ENCODE results near the gene PTPRE. TPM values are rescaled to one million over a fixed set of nuclear protein-coding genes. Genes with fewer than 3 reads are reported as not detected.

The PTPRE gene
- total RNA-seq, 1 experiment from 2014 or later, result 12.3 TPM

DNA sequence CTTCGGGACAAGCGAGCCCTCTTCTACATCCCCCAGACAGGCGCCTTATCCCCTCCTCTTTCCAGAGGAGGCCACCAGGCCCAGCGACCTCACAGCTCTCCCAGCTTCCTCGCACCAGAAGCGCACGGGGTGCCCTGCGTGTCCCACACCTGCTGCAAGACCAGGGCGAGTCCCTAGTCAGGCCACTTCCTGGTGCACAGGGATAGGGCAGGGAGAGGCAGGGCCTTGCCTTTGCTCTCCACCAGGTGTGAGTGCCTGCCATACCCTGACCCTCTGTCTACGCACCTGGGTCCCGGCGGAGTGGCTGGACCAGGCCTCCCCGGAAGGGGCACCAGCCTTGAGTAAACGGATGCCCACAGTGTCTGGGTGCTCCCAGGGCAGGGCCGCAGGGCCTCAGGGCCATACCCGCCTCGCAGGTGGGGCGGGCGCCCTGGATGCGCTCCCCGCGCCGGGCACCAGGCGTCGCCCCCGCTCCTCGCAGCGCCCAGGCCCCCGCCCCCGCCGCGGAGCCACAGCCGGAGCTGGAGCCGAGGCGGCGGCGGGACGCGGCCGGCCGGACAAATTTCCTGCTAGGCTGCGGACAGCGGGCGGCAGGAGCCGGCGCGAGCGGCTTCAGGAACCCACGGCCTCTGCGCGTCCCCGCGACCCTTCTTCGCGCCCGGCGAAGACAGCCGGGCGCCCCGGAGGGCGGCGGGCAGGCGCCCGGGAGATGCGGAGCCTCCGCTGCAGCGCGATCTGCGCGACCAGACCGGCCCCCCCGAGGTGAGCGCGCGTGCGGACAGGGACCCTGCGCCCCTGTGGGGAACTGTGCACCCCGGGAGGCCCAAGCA is at the start of gene PTPRE (continued):
- TF ChIP-seq, protein P1, sequence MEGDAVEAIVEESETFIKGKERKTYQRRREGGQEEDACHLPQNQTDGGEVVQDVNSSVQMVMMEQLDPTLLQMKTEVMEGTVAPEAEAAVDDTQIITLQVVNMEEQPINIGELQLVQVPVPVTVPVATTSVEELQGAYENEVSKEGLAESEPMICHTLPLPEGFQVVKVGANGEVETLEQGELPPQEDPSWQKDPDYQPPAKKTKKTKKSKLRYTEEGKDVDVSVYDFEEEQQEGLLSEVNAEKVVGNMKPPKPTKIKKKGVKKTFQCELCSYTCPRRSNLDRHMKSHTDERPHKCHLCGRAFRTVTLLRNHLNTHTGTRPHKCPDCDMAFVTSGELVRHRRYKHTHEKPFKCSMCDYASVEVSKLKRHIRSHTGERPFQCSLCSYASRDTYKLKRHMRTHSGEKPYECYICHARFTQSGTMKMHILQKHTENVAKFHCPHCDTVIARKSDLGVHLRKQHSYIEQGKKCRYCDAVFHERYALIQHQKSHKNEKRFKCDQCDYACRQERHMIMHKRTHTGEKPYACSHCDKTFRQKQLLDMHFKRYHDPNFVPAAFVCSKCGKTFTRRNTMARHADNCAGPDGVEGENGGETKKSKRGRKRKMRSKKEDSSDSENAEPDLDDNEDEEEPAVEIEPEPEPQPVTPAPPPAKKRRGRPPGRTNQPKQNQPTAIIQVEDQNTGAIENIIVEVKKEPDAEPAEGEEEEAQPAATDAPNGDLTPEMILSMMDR (IDR thresholded peaks at IDR 0.05 in 2 of 3, conservative IDR thresholded peaks at IDR 0.05 in 1 of 3; ENCODE audit: borderline replicate concordance in 1 of 3, insufficient read depth in 1 of 3, low read depth in 2 of 3, low read length in 2 of 3), result peak; percentile 64 to 78 (median 67)
- TF ChIP-seq, protein P2, sequence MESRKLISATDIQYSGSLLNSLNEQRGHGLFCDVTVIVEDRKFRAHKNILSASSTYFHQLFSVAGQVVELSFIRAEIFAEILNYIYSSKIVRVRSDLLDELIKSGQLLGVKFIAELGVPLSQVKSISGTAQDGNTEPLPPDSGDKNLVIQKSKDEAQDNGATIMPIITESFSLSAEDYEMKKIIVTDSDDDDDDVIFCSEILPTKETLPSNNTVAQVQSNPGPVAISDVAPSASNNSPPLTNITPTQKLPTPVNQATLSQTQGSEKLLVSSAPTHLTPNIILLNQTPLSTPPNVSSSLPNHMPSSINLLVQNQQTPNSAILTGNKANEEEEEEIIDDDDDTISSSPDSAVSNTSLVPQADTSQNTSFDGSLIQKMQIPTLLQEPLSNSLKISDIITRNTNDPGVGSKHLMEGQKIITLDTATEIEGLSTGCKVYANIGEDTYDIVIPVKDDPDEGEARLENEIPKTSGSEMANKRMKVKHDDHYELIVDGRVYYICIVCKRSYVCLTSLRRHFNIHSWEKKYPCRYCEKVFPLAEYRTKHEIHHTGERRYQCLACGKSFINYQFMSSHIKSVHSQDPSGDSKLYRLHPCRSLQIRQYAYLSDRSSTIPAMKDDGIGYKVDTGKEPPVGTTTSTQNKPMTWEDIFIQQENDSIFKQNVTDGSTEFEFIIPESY (IDR thresholded peaks at IDR 0.05; ENCODE audit: extremely low read depth, insufficient replicate concordance, low read length), result no peak
- TF ChIP-seq TCF7L2 (IDR thresholded peaks at IDR 0.05; ENCODE audit: borderline replicate concordance, extremely low read depth, insufficient read depth, insufficient read length), result peak; percentile 19

DNA sequence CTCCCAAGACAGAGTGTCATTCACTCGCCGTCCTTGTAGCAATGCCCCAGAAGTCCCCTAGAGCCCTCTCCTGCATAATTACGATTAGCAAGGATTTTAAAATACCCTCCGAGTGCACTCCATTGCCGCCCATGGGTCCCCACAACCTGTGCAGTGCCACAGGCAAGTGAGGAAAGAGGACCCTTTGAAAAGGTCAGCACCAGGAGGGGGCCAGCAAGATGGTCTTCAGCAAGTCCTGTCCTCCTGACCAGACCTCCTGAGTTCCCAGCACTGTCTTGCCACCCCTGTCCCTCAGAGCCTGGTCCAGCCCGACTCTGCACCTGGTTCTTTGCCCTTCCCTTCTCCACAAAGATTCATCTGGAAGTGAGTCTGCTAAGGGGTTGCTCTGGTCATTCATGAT is 46.3 kb upstream of the PTPRE start:
- intact Hi-C loops (cut with micrococcal nuclease), result no loop called here
- Histone ChIP-seq H4K20me1 (ENCODE audit: insufficient read depth) (no peaks in the 10 kb centered on the region), H2AFZ (ENCODE audit: low read depth, low read length, poor library complexity, severe bottlenecking) (no peak overlapping the region), H3K9me2 (ENCODE audit: insufficient read depth) (no peaks in the 10 kb centered on the region), H3K4me1 (ENCODE audit: control insufficient read depth in 1 of 2, insufficient read depth in 2 of 2, low read length in 2 of 2) (no peaks in the 10 kb centered on the region), H3K27me3 (ENCODE audit: insufficient read depth, low read length) (no peaks in the 10 kb centered on the region), H3K9ac (ENCODE audit: low read length) (no peak overlapping the region), H3K4me3 (replicated peaks in 1 of 2; ENCODE audit: low read depth in 1 of 2, low read length in 2 of 2) (no peak overlapping the region), H3K27ac (ENCODE audit: low read depth, low read length) (no peak overlapping the region), H3K79me2 (ENCODE audit: insufficient read depth, low read length) (no peaks in the 10 kb centered on the region), H3K36me3 (ENCODE audit: control insufficient read depth in 1 of 2, insufficient read depth in 2 of 2, low read length in 2 of 2) (no peaks in the 10 kb centered on the region), H3K4me2 (ENCODE audit: low read length) (no peak overlapping the region), H3K9me3 (ENCODE audit: control insufficient read depth in 1 of 2, insufficient read depth in 1 of 2, low read depth in 1 of 2, low read length in 2 of 2) (no peaks in the 10 kb centered on the region)
- no TSS peak for BruUV-seq (replicated peaks)
- DNase-seq (ENCODE audit: low read depth, low spot score) (no peak), ATAC-seq (no peak)
- ChIA-PET POLR2A (no interaction called here), RAD21 (ENCODE audit: low non-redundant PET in 1 of 2, low total read pairs in 2 of 2, uncharacterized antibody in 2 of 2, unreplicated experiment in 2 of 2) (no interaction called here), CTCF (no interaction called here)
- TF ChIP-seq, protein P1 (IDR thresholded peaks at IDR 0.05 in 2 of 3, conservative IDR thresholded peaks at IDR 0.05 in 1 of 3; ENCODE audit: borderline replicate concordance in 1 of 3, insufficient read depth in 1 of 3, low read depth in 2 of 3, low read length in 2 of 3), result no peak
- TF ChIP-seq, protein P3, sequence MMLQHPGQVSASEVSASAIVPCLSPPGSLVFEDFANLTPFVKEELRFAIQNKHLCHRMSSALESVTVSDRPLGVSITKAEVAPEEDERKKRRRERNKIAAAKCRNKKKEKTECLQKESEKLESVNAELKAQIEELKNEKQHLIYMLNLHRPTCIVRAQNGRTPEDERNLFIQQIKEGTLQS (IDR thresholded peaks at IDR 0.05), result no peak
- TF ChIP-seq, protein P4, sequence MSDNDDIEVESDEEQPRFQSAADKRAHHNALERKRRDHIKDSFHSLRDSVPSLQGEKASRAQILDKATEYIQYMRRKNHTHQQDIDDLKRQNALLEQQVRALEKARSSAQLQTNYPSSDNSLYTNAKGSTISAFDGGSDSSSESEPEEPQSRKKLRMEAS (IDR thresholded peaks at IDR 0.05), result no peak
- TF ChIP-seq FOSL1 (IDR thresholded peaks at IDR 0.05; ENCODE audit: low read depth) (no peak), CBX3 (IDR thresholded peaks at IDR 0.05; ENCODE audit: low read depth) (no peak), YY1 (IDR thresholded peaks at IDR 0.05; ENCODE audit: extremely low read depth, insufficient replicate concordance, low read depth, low read length) (no peak), ZFX (IDR thresholded peaks at IDR 0.05) (no peak), EGR1 (IDR thresholded peaks at IDR 0.05; ENCODE audit: low read depth) (no peak), ELF1 (IDR thresholded peaks at IDR 0.05; ENCODE audit: borderline replicate concordance, low read depth) (no peak)
- TF ChIP-seq, protein P2 (IDR thresholded peaks at IDR 0.05; ENCODE audit: extremely low read depth, insufficient replicate concordance, low read length), result no peak

All from HCT116 (cell line).